Transverse colon (tissue), 3 donors: ENCODE results near the gene HSPA4.

Experiments used
- CTCF ChIP-seq, 5 experiments: fragments of 200-600 bp in 3 of 5; fragments of 450-650 bp in 2 of 5; sonication (generic) in 3 of 5; IDR thresholded peaks; 1 replicate in 2 of 5; 2 replicates in 3 of 5; pipeline ENCODE4 v1.5.1; 2016 to 2017; ENCODE audit warnings: antibody characterized with exemption in 5 of 5, inconsistent platforms in 3 of 5, mild to moderate bottlenecking in 2 of 5, moderate library complexity in 1 of 5
- EP300 ChIP-seq: sonication (generic); formaldehyde crosslinking; IDR thresholded peaks from one replicate; pipeline ENCODE4 v1.6.1; 2017; ENCODE audit warnings: antibody characterized with exemption, low read depth
- POLR2A ChIP-seq: fragments of 450-650 bp; IDR thresholded peaks from one replicate; pipeline ENCODE4 v1.6.1; 2016; ENCODE audit warnings: antibody characterized with exemption, mild to moderate bottlenecking, moderate library complexity

- no peak for TF ChIP-seq CTCF (IDR thresholded peaks at IDR 0.05)
- no peak for TF ChIP-seq POLR2A
- no peak for TF ChIP-seq EP300
Observed at GRCh38 chr5:133017964-133018363, 33.8 kb upstream of the HSPA4 start.
